LNCaP clone FGC (cell line): ENCODE measurements around the gene GRM8.
"Not testable (repeated sequence)": the region's sequence is repeated elsewhere in the genome, so short reads cannot be mapped to it uniquely, and the experiment has no call there.

Experiments
- DNase-seq: peaks from one replicate; pipeline ENCODE4 v3.0.0-alpha.2; 2011; ENCODE audit warnings: low read depth
- H3K4me3 ChIP-seq: 2 replicates; pipeline ENCODE4 v1.5.1; 2011; ENCODE audit warnings: mild to moderate bottlenecking, low read depth, low read length, control low read depth
- CTCF ChIP-seq: IDR thresholded peaks from 2 replicates; pipeline ENCODE4 v1.5.1; 2012; ENCODE audit warnings: mild to moderate bottlenecking; ENCODE audit not compliant: control insufficient read depth, insufficient read depth; ENCODE audit errors: extremely low read depth

GRM8 gene

GRCh38 chr7:126690104-126690503 lies 562.6 kb downstream of the GRM8 start:
- no peak for DNase-seq
- TF ChIP-seq CTCF: no peak
- no peak overlapping the region for H3K4me3 ChIP-seq

- DNase-seq: no peak
- H3K4me3 ChIP-seq: no peak overlapping the region
- no peak for TF ChIP-seq CTCF
Measured at GRCh38 chr7:126689037-126689436, 563.7 kb downstream of the GRM8 start.

GRCh38 chr7:126686474-126686873 lies 566.3 kb downstream of the GRM8 start:
- DNase-seq: no peak
- no peak overlapping the region for H3K4me3 ChIP-seq
- no peak for TF ChIP-seq CTCF

- no peak overlapping the region for H3K4me3 ChIP-seq
- no peak for DNase-seq
- TF ChIP-seq CTCF: no peak
Measured at GRCh38 chr7:126685596-126685995, 567.1 kb downstream of the GRM8 start.

- no peak for DNase-seq
- no peak overlapping the region for H3K4me3 ChIP-seq
- no peak for TF ChIP-seq CTCF
Measured at GRCh38 chr7:126685018-126685573, 567.6 kb downstream of the GRM8 start.

- H3K4me3 ChIP-seq: no peak overlapping the region
- DNase-seq: no peak
- no peak for TF ChIP-seq CTCF
Measured at GRCh38 chr7:126682176-126682575, 570.6 kb downstream of the GRM8 start.

- not testable (repeated sequence) for H3K4me3 ChIP-seq, DNase-seq
Measured at GRCh38 chr7:126668762-126669161, 584.0 kb downstream of the GRM8 start.
